HG02970 (cell line): ENCODE measurements around the gene AKIRIN2.
"Not testable (repeated sequence)": the region's sequence is repeated elsewhere in the genome, so short reads cannot be mapped to it uniquely, and the experiment has no call there.

Experiments
- ATAC-seq: cut with Tn5 transposase; IDR thresholded peaks from one replicate; pipeline ENCODE4 v1.9.1; 2021; ENCODE audit warnings: mild to moderate bottlenecking, moderate library complexity, moderate number of reproducible peaks; ENCODE audit not compliant: unreplicated experiment, low FRiP score

Gene AKIRIN2

DNA sequence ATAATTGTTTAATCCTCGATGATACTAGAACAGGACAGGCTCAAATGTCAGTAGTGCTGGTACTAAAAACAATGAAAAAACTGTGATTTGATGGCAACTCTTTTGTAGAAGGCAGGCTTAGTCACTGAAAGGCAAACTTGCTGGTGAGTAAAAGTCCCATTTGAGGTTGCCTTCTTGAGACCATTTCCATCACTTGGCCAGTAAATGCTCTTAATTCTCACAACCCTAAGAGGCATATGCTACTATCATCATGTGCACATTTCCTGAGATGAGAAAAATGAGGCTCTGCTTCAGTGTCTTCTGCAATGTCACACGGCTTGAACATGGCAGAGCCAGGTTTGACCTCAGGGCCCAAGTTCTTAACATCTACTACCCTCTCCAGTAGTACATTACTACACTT is 9.9 kb downstream of the AKIRIN2 start:
- no peak for ATAC-seq

- ATAC-seq, result no peak
Observed at GRCh38 chr6:87690441-87690840, 11.6 kb downstream of the AKIRIN2 start.

GRCh38 chr6:87687893-87688292 is 14.1 kb downstream of the AKIRIN2 start:
- ATAC-seq, result not testable (repeated sequence)

DNA sequence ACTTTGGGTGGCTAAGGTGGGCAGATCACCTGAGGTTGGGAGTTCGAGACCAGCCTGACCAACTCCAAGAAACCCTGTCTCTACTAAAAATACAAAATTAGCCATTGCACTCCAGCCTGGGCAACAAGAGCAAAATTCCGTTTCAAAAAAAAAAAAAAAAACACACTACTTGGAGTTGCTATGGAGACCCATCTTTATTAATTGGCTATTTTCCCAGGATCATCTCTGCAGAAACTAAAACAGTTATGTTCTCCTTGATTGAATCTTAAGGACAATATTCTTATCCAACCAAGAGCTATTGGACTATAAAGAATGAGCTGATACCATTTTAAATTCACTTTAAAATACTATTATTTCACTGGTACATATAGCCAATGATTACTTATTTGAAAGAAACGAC is 14.7 kb downstream of the AKIRIN2 start:
- no peak for ATAC-seq

DNA sequence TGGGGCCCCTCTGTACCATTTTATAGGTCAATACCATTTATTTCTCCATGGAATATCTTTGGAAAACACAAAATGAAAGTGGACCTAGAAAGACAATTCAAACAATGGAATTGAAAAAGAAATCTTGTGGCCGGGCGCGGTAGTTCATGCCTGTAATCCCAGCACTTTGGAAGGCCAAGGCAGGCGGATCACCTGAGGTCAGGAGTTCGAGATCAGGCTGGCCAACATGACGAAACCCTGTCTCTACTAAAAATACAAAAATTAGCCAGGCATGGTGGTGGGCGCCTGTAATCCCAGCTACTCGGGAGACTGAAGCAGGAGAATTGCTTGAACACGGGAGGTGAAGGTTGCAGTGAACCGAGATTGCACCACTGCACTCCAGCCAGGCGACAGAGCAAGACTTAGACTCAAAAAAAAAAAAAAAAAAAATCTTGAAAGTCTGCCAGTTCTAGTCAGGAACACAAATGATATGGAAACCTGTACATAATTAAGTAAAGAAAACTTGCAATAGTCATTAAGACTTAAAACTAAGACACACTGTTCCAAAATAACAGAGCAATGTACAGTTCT is 15.3 kb downstream of the AKIRIN2 start:
- not testable (repeated sequence) for ATAC-seq

GRCh38 chr6:87684895-87685654 is 17.0 kb downstream of the AKIRIN2 start:
- ATAC-seq, result no peak

DNA sequence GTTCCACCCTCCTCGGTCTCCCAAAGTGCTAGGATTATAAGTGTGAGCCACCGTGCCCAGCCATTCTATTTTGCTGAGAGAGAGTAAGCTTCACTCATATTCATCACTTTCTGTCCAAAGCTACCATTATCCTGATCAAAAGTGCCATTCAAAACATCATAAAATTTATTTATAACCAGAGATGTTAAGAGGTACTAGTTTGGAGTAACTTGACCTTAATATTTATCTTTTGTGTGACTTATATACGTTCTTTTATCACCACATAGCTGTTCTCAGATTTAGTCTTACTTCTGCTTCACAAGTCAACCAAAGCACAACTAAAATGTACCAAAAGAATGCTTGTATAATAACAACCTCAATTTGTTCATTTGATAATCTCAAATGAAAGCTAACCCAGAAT is 18.1 kb downstream of the AKIRIN2 start:
- ATAC-seq, result no peak

DNA sequence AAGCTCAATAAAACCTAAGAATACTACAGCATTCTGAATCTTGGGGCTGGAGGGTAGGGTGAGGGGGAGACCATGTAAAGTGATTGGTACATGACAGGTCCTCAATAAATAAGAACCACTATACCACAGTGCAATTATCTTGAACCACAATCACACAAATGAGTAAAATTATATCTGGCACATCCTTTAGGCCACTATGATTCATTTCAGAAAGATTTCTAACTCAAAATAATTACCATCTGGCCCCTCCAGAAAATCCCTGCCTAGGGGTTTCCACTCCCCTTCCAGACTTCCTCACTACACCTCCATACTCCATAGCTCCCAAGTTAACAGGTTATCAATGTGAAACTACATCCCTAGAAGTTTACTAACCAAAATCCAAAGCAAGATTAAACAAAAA is 19.7 kb downstream of the AKIRIN2 start:
- ATAC-seq, result no peak

- ATAC-seq, result no peak
Observed at GRCh38 chr6:87675004-87675681, 26.9 kb downstream of the AKIRIN2 start.

GRCh38 chr6:87674290-87674689 is 27.7 kb downstream of the AKIRIN2 start:
- no peak for ATAC-seq

- no peak for ATAC-seq
Observed at GRCh38 chr6:87673237-87673636, 28.8 kb downstream of the AKIRIN2 start.

- ATAC-seq, result no peak
Observed at GRCh38 chr6:87672641-87673040, 29.4 kb downstream of the AKIRIN2 start.

GRCh38 chr6:87671555-87672029 is 30.4 kb downstream of the AKIRIN2 start:
- no peak for ATAC-seq

GRCh38 chr6:87670707-87671106 is 31.3 kb downstream of the AKIRIN2 start:
- ATAC-seq, result no peak

- no peak for ATAC-seq
Observed at GRCh38 chr6:87669051-87669450, 33.0 kb downstream of the AKIRIN2 start.

GRCh38 chr6:87668013-87668412 is 34.0 kb downstream of the AKIRIN2 start:
- no peak for ATAC-seq

DNA sequence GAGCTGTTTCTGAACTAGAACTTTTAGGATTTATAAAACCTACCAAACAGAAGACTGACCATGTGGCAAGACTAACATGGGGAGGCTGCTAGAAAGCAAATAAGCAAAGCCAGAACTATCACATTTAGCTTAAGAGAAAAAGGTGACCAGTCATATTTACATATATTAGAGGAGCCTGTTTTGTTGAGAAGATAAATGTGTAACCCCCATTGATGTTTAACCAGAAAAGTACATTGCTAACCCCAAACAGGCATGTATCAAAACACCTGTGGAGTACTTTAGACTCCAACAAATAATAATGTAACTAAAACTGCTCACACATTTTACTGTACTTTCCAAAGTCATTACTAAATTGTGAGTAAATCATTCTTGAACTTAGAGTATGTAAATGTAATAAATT is 35.0 kb downstream of the AKIRIN2 start:
- no peak for ATAC-seq

DNA sequence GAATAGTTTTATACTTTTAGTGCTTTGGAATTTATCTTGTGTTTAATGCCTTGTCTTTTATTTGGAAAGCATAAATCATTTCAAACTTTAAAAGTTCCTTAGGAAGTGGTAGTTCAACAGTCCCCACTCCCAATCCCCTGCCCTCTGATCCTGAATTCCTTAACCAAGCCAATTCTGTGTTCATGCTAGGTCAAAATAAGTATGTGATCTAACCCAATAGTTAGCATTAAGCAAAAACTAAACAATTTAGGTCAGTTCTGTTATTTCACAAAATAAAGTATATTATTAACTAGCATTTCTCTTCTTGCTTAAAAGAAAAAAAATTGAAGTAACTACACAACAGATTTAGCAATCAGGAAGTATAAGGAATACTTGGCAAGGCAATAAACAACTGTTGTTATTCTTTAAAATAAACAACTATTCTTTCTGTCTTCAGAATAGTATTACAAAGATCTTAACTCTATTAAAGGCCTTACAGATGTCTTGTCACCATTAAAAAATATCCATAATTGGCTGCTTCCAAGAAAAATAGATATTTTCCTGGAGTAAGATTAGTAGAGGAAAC is 37.0 kb downstream of the AKIRIN2 start:
- ATAC-seq, result no peak

- ATAC-seq, result no peak
Observed at GRCh38 chr6:87663434-87663833, 38.6 kb downstream of the AKIRIN2 start.

GRCh38 chr6:87661503-87661902 is 40.5 kb downstream of the AKIRIN2 start:
- ATAC-seq, result no peak

GRCh38 chr6:87661016-87661415 is 41.0 kb downstream of the AKIRIN2 start:
- ATAC-seq, result no peak
